M059J (cell line): ENCODE data around the gene UVSSA. TPM values are rescaled to one million over a fixed set of nuclear protein-coding genes. Genes with fewer than 3 reads are reported as not detected.
A peak's percentile ranks its signal among the peaks of the same experiment; 100 is the strongest.

Experiments used
- DNase-seq: peaks from one replicate; pipeline ENCODE4 v3.0.0-alpha.2; 2012; ENCODE audit warnings: low read depth
- total RNA-seq: library from RNA; depleted of rRNA; stranded (reverse); fragments of >200 nt; shearing (Covaris generic); gene quantifications from 2 replicates; pipeline ENCODE4 v1.2.3, GENCODE V29; 2014; rRNA removed

Gene UVSSA, protein sequence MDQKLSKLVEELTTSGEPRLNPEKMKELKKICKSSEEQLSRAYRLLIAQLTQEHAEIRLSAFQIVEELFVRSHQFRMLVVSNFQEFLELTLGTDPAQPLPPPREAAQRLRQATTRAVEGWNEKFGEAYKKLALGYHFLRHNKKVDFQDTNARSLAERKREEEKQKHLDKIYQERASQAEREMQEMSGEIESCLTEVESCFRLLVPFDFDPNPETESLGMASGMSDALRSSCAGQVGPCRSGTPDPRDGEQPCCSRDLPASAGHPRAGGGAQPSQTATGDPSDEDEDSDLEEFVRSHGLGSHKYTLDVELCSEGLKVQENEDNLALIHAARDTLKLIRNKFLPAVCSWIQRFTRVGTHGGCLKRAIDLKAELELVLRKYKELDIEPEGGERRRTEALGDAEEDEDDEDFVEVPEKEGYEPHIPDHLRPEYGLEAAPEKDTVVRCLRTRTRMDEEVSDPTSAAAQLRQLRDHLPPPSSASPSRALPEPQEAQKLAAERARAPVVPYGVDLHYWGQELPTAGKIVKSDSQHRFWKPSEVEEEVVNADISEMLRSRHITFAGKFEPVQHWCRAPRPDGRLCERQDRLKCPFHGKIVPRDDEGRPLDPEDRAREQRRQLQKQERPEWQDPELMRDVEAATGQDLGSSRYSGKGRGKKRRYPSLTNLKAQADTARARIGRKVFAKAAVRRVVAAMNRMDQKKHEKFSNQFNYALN
- total RNA-seq: 1.5 and 3.9 TPM in 2 replicates

DNA sequence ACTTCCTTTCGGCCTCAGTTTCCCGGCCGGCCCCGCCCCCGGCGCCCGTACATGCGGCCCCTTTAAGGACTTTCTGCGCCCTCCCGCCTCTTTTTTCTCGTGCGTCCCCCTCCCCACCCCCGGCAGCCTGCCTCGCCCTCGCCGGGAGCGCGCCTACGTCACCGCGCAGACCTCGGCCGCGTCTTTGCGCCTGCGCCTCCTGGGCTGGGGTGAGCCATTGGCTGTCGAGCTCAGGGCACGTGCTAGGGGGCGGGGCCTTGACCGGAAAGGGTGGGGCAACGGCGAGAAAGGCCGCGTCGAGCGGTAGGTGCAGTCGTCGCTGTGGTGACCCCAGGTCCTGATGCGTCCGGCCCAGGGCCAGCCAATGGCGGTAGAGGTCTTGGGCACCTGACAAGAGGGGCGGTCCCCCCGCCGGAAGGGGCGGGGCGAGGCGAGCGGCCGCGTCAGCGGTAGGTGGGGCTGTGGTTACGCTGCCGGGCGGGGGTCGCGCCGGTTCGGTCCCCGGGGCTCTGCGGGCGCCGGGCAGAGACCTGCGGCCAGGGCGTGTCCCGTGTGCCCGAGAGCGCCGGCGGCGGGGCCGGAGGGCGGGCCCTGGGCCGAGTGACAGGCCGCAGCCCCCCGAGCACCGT lies at the start of gene UVSSA:
TSS of gene UVSSA (plus strand) at position 428 of the 629 bp plus-strand sequence. CDS start 884 bp downstream, outside the sequence.
- peak; percentile 98 for DNase-seq

DNA sequence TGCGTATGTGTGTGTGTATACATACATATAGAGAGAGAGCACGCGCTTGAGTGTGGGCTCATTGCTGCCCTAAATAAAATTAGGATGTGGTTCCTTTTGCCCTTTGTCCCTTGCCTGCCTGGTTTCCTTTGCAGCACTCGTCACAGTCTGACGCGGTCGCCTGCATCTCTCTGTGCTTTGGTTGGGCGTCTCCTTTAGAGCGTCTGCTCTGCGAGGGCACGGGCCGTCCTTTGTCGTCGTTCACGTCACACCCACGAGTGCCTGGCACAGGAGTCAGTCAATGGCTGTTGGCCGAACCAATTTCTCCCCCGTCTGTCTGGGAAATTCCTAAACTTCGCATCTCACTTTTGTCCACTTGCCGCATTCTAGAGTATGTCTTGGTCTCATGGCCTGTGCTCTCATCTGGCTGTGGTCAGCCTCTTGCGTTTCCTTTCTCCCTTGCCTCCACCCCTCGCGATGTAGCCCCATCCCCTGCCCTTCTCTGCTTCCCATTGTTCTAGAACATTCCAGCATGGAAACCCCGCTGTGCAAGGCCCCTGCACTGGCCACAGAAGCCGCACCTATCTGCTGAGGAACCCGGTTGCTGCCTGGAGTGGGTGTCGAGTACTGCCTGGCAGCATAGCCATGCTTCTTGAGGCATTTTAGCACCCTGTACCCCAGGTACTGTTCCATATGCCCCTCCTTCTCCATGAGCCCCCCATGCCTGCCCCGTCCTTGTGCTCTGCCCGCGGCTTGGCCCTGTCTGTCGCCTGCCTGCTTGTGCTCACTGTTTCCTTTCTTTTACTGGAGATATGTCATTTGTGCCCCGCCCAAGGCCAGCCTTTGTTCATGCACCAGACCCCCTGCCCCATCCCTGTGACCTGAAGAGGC lies 49.3 kb upstream of the UVSSA start:
- DNase-seq: no peak

DNA sequence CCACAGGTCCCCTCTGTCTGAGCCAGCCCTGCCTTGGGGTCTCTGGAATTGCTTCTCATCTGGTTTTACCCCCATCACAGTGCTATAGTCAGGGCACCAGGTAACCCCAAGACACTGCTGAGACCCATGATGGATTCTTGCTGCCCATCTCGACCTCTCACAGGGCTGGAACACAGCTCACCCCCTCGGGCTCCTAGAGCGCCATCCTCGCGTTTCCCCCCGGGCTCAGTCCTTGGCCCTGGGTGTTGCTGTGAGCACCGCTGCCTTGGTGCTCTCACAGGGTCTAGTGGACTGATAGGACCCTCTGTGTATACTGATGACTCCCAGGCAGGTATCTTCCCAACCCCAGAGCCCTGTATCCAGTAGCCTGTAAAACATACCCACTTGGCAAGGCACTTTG lies 48.5 kb upstream of the UVSSA start:
- no peak for DNase-seq

DNA sequence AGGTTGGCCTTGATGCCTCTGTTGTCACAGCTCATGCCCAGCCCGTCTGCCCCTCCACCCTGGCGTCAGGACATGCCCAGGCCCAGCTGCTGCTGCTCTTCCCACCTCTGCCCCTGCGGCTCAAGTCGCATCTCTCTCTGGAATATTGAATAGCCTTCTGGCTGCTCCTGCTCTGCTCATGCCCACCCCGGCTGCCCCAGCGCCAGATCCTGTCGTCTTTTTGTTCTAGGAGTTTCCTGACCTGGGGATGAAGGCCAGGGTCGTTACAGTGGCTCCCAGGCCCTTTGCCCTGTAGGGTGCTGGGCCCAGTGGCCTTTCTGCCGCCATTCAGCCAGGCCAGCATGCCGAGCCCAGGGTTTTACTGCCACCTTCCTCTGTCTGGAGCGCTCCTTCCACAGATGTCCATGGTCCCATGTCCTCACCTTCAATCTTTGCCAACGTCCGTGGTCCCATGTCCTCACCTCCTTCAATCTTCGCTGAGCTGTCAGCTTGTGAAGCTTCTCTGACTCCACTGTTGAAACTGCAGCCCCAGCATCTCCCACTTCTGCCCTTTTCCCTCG lies 47.6 kb upstream of the UVSSA start:
- no peak for DNase-seq

DNA sequence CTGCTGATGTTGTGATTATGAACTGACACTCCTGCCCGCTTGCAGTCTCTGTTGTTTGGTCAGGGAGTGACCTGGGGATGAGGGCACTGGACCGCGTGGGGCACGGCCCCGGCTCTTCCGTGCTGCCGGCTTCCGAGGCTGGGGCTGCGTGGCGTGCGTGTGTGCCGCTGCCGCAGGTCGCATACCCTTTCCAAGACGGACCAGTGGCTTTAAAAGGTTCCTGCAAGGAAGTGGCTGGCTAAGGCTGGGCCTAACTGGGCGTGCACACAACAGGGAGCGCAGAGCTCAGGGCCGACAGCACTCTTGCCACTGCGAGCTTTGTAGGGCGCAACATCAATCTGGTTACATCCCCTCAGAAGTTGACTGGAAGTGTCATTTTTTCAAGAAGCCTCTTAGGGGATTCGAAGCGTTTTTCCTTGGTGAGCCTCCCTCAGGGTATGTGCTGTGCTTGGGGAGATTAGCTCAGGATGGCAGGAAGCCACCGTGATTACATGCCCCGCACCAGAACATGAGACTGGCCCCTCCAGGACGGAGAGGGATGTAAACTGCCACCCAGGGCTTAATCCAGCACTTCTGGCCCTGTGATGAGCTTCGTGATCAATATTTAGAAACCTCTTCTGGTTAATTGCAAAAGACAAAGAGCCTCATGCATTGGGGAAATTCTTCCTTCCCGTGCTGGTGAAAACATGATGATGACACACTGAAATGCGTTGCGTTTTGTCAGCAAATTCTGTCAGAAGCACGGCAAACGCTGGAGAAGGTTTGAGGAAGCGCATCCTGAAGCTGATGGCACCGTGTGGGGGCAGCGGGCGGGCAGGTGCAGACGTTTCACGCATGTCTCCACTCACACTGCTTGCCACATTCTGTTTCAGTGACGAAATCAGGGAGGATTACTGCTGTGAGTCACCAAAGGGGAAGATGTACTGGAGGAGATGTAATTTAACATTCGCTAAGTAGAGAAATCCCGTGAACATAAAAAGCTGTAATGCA lies 46.2 kb upstream of the UVSSA start:
- peak; percentile 12 for DNase-seq

DNA sequence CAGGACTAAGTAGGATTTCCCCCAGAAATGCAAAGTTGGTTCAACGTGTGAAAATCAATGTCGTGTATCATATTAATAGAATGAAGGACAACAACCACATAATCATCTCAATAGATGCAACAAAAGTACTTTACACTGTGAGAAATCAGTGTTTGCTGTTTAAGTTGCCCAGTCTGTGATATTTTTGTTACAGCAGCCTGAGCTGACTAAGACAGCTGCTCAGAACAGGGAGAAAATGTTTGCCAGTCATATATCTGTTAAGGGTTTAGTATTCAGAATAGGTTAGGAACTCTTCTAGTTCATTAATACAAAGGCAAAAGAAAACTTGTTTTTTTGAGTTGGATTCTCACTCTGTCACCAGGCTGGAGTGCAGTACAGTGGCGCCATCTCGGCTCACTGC lies 44.8 kb upstream of the UVSSA start:
- DNase-seq: no peak

DNA sequence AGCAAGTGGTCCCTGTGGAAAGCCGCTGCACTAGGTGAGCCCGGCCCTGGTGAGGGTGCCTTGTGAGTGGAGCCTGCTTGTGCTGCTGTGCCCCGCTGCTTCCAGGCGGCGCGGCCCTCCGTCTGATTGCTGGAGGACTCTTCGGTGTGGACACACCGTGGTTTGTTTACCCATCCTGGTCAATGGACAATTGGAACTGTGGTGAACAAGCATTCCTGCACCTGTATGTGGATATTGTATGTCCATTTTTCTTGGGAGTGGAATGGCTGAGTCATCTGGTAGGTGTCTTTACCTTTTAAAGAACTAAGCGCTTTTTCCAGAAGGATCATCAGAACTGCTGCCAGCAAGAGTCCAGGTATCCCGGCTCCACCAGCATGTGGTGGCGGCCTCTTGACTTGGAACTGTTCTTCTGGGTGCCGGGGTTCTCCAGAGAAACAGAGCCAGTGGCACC lies 41.7 kb upstream of the UVSSA start:
- DNase-seq: no peak

DNA sequence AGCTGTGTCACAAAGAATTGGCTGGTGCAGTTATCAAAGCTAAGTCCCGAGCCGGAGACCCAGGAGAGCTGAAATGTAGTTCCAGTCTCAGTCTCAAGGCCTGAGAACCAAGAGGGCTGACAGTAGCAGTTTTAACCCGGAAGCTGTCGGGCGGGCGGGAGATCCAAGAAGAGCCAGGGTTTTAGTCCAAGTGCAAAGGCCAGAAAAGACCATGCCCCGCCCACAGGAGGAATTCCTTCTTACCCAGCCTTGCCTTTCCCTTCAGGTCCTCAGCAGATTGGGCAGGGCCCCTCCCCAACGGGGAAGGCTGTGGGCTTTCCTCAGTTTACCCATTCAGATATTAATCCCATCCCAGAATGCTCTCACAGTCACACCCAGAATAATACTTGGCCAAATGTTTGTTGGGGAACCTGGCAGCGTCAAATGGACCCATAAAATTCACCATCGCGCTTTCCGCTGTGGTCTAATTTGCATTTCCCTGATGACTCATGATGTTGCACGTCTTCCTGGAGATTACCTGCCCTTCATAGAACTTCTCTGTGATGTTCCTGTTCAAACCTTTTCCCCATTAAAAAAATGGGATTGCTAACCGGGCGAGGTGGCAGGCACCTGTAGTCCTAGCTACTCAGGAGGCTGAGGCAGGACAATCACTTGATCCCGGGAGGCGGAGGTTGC lies 41.1 kb upstream of the UVSSA start:
- DNase-seq: peak; percentile 29

DNA sequence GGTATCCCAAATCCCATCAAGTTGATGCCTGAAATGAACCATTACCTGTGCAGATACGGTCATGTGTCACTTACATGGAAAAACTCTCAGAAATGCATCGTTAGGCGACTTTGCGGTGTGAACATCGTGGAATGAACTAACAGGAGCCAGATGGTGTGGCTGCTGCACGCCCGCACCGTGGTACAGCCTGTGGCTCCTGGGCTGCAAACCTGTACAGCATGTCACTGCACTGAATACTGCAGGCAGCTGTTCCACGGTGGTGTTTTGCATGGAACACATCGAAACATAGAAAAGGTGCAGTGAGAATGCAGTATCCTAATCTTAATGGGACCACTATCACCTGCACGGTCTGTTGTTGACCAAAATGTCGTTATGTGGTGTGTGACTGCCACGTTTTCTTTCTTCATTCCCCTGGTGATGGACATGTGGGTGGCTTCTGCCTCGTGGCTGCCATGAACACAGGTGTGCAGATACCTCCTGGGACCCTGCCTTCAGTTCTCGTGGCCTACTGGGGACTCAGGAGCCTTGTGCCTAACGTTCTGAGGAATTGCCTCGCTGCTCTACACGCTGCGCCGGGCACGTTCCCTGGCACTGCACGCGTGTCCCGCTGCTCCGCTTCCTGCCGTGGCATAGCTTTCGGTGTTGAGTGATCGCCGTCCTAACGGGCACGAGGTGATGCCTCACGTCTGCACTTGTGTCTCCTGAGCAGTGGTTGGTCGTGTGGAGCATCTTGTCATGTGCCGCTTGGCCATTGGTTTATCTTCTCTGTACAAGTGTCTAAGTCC lies 38.9 kb upstream of the UVSSA start:
- no peak for DNase-seq

DNA sequence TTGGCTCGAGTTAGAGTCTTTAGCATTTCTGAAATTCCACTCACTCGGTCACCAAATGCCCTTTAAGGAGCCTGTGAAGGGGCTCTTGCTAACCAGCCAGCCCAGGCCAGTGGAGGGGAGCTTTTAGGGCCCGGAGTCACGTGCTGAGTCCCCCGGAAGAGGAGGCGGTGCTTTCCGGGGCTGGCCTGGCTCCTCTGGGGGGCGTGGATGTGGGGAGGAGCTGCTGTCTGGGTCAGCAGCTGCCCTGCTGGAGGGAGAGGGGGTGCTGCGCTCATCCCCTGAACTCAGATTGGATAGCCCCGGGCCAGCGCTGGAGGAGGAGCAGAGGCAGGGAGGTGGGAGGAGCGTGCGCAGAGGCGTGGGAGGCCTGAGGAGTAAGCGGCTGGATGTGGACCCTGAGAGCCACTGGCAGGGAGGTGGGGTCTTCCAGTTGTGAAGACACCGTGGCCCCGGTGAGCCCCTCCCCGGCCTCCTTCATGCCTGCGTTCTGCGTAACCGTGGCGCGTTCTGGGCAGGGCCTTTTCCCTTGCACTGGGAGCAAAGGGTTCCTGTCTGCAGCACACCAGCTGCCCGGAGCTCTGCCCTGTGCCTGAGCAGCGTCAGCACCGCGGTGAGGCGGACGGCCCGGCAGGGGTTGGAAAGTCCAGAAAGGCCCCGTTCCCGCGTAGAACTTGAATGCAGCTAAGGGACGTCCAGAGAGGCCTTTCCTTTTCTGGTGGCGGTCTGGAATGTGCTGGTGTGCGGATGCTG lies 37.6 kb upstream of the UVSSA start:
- DNase-seq: no peak

DNA sequence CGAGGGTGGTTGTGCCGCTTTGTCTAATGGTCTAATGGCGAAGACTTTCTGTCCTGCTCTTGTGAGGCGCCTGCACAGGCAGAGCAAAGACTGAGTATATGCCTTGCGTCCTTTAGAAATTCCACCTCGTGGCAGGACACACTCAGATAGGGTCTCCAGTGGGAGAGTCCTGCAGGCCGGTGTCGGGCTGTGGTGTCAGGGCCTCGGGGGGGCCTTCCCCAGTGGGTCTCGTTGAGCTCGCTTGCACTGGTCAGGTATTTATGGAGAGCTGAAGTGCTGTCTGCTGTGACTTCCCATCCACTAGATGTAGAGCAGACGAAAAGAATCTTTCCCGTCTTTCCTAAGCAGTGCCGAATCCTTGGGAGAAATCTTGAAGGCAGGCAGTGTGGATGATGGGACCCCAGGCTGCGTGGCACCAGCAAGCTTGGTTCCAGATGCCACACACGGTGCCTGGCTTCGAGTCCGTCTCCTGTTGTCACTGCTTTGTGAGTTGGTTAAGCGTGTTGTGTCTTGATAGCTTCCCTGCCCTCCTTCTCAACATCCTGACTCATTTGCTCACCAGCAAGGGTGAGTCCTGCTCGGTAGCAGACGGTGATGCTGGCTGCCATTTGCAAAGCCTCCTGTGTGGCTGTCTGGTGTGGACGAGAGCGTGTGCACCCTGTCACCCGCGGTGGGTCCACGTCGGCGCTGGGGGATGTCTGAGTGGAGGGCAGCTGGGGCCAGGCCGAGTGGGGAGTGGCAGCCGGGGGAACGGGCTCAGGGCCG lies 36.8 kb upstream of the UVSSA start:
- DNase-seq: no peak

DNA sequence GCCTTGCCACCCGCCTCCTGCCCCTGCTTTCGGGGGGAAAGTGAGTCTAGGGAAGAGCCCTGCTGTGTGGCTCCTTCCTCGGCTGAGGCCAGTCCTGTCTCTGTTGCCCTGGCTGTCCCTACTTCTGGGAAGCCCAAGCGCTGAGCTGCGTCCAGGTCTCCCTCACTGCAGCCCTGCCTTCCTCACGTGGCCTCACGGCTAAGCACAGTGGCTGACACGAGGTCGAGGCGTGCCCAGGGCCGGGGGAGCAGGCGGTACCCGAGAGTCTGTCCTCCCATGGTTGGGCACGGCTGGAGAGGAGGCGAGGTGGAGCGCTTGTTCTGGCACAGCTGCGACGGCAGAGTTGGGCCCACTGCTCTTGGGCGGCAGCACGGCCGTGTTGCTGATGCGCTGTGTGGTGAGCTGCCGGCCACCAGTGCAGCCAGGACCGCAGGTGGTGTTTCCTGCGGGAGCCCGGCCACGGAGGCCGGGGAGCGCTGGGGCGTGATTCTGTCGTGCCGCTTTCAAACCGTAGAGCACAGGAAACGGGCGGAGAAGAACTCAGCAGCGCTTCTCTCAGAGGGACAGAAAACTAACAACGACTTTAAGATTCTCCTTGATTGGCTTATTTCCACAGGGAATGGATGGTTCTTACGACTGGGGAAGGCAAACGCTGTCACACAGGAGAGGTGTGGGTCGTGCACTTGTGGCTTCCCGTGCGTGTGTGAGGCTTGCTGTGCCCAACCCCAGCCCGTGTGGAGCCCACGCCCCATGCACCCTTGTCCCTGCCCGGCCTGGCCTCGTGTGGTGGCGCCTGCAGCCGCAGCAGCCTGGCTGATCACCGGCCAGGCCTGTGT lies 36.0 kb upstream of the UVSSA start:
- DNase-seq: no peak

DNA sequence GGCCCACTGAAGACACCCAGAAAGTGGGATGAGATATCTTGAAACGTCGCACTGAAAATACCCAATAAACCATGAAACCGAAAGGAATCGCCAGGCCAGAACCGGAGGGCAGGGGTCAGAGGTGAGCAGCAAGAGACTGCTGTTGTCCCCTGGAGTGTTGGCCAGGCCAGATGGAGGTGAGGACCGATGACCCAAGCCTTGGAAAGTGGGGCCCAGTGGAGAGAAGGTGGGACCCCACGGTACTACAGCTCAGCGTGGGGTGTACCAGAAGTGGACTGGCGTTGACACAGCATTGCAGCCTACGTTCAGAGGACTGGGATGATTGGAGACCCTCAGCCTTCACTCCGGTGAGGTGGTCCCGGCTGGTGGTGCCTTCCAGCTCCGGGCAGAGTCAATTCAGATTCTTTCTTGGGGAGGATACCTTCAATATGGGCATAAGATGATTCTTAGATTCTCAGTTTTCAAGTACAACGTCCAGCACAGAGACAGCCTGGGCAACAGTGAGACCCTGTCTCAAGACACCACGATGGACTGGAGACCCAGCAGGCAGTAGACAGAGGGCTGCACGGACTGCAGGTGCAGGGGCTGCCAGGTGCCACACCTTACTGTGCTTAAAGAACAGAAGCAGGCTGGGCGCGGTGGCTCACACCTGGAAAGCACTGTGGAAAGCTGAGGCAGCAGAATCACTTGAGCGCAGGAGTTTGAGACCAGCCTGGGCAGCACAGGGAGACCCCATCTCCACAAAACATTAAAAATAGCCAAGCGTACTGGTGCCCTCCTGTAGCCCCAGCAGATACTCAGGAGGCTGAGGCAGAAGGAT lies 34.0 kb upstream of the UVSSA start:
- no peak for DNase-seq

DNA sequence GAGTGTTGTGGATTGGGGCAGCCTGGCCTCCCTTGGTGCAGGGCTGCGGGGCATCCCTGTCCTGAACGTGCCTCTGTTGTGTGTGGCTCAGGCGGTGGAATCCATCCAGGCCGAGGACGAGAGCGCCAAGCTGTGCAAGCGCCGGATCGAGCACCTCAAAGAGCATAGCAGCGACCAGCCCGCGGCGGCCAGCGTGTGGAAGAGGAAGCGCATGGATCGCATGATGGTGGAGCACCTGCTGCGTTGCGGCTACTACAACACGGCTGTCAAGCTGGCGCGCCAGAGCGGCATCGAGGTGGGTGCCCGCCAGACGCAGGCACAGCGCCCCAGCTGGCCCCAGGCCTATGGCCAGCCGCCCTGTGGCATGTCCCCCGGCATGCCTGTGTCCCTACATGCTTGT lies 31.7 kb upstream of the UVSSA start:
- DNase-seq: no peak

DNA sequence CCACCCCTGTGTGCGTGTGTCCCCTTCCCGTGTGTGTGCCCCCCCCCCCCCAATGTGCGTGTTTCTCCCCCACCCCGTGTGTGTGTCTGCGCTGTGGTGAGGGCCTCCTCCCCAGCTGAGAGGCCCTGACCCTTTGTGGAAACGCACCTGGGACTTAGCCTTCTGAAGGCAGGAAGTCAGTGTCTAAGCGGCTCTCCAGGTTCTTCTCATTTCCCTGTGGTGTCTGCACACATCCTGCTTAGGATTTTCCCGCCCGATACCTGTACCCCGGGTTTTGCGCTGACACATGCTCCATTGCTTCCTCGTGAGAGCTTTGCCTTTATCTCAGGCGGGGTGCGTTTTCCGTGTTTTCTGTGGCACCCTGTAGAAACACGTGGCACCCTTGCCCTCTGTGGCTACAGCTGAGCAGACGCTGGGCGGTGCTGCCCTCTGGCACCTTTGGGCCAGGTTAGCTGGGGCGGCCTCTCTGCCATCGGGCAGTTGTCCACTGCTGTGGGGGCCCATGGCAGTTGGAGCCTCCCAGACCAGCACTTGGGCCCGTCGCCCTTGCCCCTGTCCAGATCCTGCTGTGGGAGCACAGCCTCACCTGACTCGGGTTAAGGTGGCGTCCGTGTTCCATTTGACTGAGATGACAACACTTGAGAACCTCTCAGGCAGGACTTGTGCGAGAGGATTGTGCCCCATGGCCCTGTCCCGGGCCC lies 31.0 kb upstream of the UVSSA start:
- no peak for DNase-seq
